Upper lobe of left lung (tissue), 6 donors: ENCODE data around the gene TPST1. TPM values are rescaled to one million over a fixed set of nuclear protein-coding genes. Genes with fewer than 3 reads are reported as not detected.
A peak's percentile ranks its signal among the peaks of the same experiment; 100 is the strongest.

Experiments used
- ATAC-seq, 2 donors: fragments of 200-7000 bp; cut with Tn5 transposase; one replicate each; pipeline ENCODE4 v1.9.1; 2022; ENCODE audit warnings: mild to moderate bottlenecking in 2 of 2, moderate library complexity in 2 of 2; ENCODE audit not compliant: low FRiP score in 2 of 2
- DNase-seq, 2 donors: peaks; one replicate each; pipeline ENCODE4 v3.0.0-alpha.2; 2019 to 2020
- H3K27ac ChIP-seq, 4 donors: fragments of 200-600 bp; sonication (generic); one replicate each; pipeline ENCODE4 v1.5.1; 2016 to 2019
- H3K27me3 ChIP-seq, 4 donors: fragments of 200-600 bp; sonication (generic); one replicate each; pipeline ENCODE4 v1.5.1; 2017 to 2019
- H3K36me3 ChIP-seq, 4 donors: fragments of 200-600 bp; sonication (generic); one replicate each; pipeline ENCODE4 v1.5.1; 2016 to 2019
- H3K4me1 ChIP-seq, 4 donors: fragments of 200-600 bp; sonication (generic); one replicate each; pipeline ENCODE4 v1.5.1; 2018 to 2019
- H3K4me3 ChIP-seq, 4 donors: fragments of 200-600 bp; sonication (generic); one replicate each; pipeline ENCODE4 v1.5.1; 2017 to 2019; ENCODE audit warnings: mild to moderate bottlenecking in 2 of 4, moderate library complexity in 1 of 4
- H3K9me3 ChIP-seq, 4 donors: fragments of 200-600 bp; sonication (generic); one replicate each; pipeline ENCODE4 v1.5.1; 2018 to 2019
- EP300 ChIP-seq, 4 donors: sonication (generic); formaldehyde crosslinking; IDR thresholded peaks; one replicate each; pipeline ENCODE4 v1.5.1; 2017; ENCODE audit warnings: antibody characterized with exemption in 4 of 4, control low read depth in 2 of 4
- POLR2A ChIP-seq, 4 donors: fragments of 450-650 bp; IDR thresholded peaks; one replicate each; pipeline ENCODE4 v1.5.1; 2016 to 2017; ENCODE audit warnings: antibody characterized with exemption in 4 of 4, mild to moderate bottlenecking in 2 of 4
- POLR2AphosphoS5 ChIP-seq, 2 donors: sonication (generic); formaldehyde crosslinking; IDR thresholded peaks; one replicate each; pipeline ENCODE4 v1.5.1; 2017; ENCODE audit warnings: antibody characterized with exemption in 2 of 2
- WGBS, 2 donors: methylation state at CpG; one replicate each; pipeline ENCODE4 v1.1.5; 2017 to 2018; 5-methylcytosine and 5-hydroxymethylcytosine counted together
- total RNA-seq, 6 donors: library from RNA; depleted of rRNA in 4 of 6; stranded (reverse); fragments of >200 nt in 4 of 6; gene quantifications; one replicate each; pipeline versions ENCODE4 v1.1.0 to v1.2.1, GENCODE V29; 2016 to 2021
- TF ChIP-seq, protein P1 (sequence below), 6 experiments: fragments of 450-650 bp in 4 of 6; fragments of 200-600 bp in 2 of 6; sonication (generic) in 2 of 6; IDR thresholded peaks; one replicate each; pipeline ENCODE4 v1.5.1; 2016 to 2019; ENCODE audit warnings: antibody characterized with exemption in 6 of 6
- donor health status: DM: no; HTN: no; CAD: no; lungs with moderate emphysema.
- donor health status: DM: no; HTN: yes; CAD: no; lungs with severe emphysema.

TPST1 gene
- total RNA-seq, 6 donors from 2014 or later, result 17.1 to 69.1 (median 19.0) TPM

DNA sequence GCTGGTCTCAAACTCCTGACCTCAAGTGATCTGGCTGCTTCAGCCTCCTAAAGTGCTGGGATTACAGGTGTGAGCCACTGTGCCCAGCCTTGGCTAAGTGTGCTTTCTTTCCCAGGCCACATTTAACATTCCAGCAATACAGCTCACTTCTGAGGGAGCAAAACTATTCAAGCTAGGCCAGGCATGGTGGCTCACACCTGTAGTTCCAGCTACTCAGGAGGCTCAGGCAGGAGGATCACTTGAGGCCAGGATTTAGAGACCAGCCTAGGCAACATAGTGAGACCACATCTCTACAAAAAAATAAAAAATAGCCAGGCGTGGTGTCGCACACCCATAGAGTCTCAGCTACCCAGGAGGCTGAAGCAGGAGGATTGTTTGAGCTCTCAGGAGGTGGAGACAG lies 23.3 kb upstream of the TPST1 start:
- no peak overlapping the region for H3K4me3 ChIP-seq
- no peak overlapping the region for H3K27ac ChIP-seq
- H3K4me1 ChIP-seq, result peaks cover 0 to 6% (median 0%) of the 10 kb centered on the region in 4 donors
- H3K9me3 ChIP-seq, result no peaks in the 10 kb centered on the region
- H3K27me3 ChIP-seq, result no peaks in the 10 kb centered on the region
- TF ChIP-seq EP300 (IDR thresholded peaks at IDR 0.05) (no peak), POLR2A (IDR thresholded peaks at IDR 0.05) (no peak), POLR2AphosphoS5 (IDR thresholded peaks at IDR 0.05) (no peak)
- TF ChIP-seq, protein P1, sequence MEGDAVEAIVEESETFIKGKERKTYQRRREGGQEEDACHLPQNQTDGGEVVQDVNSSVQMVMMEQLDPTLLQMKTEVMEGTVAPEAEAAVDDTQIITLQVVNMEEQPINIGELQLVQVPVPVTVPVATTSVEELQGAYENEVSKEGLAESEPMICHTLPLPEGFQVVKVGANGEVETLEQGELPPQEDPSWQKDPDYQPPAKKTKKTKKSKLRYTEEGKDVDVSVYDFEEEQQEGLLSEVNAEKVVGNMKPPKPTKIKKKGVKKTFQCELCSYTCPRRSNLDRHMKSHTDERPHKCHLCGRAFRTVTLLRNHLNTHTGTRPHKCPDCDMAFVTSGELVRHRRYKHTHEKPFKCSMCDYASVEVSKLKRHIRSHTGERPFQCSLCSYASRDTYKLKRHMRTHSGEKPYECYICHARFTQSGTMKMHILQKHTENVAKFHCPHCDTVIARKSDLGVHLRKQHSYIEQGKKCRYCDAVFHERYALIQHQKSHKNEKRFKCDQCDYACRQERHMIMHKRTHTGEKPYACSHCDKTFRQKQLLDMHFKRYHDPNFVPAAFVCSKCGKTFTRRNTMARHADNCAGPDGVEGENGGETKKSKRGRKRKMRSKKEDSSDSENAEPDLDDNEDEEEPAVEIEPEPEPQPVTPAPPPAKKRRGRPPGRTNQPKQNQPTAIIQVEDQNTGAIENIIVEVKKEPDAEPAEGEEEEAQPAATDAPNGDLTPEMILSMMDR (IDR thresholded peaks at IDR 0.05), result no peak
- ATAC-seq (no peak), DNase-seq (no peak)
- H3K36me3 ChIP-seq, result no peaks in the 10 kb centered on the region
- 93 to 96% methylated on average over 2 of the region's 2 CpGs for WGBS, 2 donors

DNA sequence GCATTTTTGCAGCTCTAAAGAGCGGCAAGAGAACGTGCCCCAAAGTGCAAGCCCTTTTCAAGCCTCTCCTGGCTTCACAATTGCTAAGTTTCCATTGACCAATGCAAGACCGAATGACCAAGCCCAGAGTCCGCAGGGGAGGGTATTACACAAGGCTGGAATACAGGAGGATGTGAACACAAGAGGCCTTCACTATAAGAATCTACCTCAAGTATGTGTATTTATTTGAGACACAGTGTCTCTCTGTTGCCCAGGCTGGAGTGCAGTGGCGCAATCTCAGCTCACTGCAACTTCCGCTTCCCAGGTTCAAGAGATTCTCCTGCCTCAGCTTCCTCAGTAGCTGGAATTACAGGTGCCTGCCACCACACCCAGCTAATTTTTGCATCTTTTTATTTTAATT lies 22.2 kb upstream of the TPST1 start:
- H3K9me3 ChIP-seq, result no peaks in the 10 kb centered on the region
- ATAC-seq, result peak; percentile 50 to 87
- peak in 1 of 2 donors; percentile 85 for DNase-seq
- 53 to 78% methylated on average over 6 of the region's 6 CpGs for WGBS, 2 donors
- H3K4me1 ChIP-seq, result peaks cover 0 to 6% (median 0%) of the 10 kb centered on the region in 4 donors
- no peaks in the 10 kb centered on the region for H3K27me3 ChIP-seq
- peak in 2 of 4 donors; percentile 22 to 68 for TF ChIP-seq EP300 (IDR thresholded peaks at IDR 0.05)
- no peak for TF ChIP-seq POLR2A (IDR thresholded peaks at IDR 0.05)
- TF ChIP-seq POLR2AphosphoS5 (IDR thresholded peaks at IDR 0.05), result peak; percentile 32 to 43
- TF ChIP-seq, protein P1 (IDR thresholded peaks at IDR 0.05), result no peak
- H3K36me3 ChIP-seq, result no peaks in the 10 kb centered on the region
- H3K27ac ChIP-seq, result peak overlapping the region in 3 of 4 donors; percentile 16 to 48 (median 37)
- no peak overlapping the region for H3K4me3 ChIP-seq

DNA sequence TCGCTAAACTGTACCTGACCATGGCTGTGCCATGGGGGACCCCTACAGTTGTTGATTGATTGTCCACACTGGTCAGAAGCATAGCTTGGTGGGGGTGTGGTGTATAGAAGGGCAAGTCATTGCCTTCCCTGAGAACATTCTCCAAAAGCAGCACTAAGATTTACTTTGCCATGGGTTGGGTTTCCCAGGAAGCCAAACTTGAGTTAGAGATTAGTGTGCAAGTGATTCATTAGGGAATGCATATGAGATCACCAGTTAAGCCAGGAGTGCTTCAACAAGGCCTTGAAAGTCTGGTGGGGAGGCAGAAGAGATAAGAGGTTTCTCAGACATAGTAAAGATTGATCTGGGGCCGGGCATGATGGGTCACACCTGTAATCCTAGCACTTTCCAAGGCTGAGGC lies 21.4 kb upstream of the TPST1 start:
- no peaks in the 10 kb centered on the region for H3K27me3 ChIP-seq
- H3K9me3 ChIP-seq, result no peaks in the 10 kb centered on the region
- H3K36me3 ChIP-seq, result no peaks in the 10 kb centered on the region
- H3K27ac ChIP-seq, result peak overlapping the region in 2 of 4 donors; percentile 37 to 48
- no peak overlapping the region for H3K4me3 ChIP-seq
- peaks cover 0 to 6% (median 0%) of the 10 kb centered on the region in 4 donors for H3K4me1 ChIP-seq
- DNase-seq (no peak), ATAC-seq (peak; percentile 45 to 69)
- TF ChIP-seq EP300 (IDR thresholded peaks at IDR 0.05), result peak in 1 of 4 donors; percentile 22
- TF ChIP-seq, protein P1 (IDR thresholded peaks at IDR 0.05), result no peak
- WGBS, 2 donors, result 75 to 86% methylated on average over 2 of the region's 2 CpGs

DNA sequence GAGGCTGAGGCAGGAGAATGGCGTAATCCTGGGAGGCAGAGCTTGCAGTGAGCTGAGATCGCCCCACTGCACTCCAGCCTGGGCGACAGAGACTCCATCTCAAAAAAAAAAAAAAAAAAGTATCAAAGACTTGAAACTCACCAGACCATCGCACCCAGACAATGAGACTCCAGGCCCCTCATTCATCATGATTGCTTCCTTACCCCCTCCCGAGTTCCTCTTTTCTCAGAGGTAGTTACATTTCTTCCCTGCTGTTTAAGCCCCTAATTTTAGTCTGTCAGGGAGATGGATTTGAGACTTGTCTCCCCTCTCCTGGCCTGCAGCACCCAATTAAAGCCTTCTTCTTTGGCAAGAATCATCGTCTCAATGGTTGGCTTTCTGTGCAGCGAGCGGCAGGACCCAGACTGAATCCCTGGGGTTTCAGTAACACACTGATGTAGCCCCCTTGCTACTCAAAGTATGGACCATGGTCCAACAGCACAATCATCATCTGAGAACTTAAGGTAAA lies 19.4 kb upstream of the TPST1 start:
- H3K27me3 ChIP-seq, result no peaks in the 10 kb centered on the region
- H3K9me3 ChIP-seq, result no peaks in the 10 kb centered on the region
- no peak overlapping the region for H3K27ac ChIP-seq
- TF ChIP-seq EP300 (IDR thresholded peaks at IDR 0.05), result no peak
- no peak for TF ChIP-seq POLR2AphosphoS5 (IDR thresholded peaks at IDR 0.05)
- no peak for TF ChIP-seq POLR2A (IDR thresholded peaks at IDR 0.05)
- no peaks in the 10 kb centered on the region for H3K36me3 ChIP-seq
- DNase-seq, result no peak
- WGBS, 2 donors, result 90 to 91% methylated on average over 6 to 8 of the region's 8 CpGs
- no peak for ATAC-seq
- H3K4me3 ChIP-seq, result no peak overlapping the region
- H3K4me1 ChIP-seq, result peaks cover 0 to 6% (median 0%) of the 10 kb centered on the region in 4 donors

DNA sequence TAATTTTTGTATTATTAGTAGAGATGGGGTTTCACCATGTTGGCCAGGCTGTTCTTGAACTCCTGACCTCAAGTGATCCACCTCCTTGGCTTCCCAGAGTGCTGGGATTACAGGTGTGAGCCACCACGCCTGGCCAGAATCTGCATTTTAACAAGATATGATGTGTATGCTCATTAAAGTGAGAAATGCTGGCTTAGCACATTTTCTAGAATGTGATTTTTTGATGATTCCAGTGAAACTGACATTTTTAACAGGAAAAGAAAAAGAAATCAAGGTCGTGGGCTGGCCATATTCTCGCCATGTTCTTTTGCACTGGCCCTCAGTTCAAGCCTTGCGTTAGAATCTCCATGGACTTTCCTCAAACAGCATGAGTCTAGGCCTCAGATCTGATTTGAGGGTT lies 18.1 kb upstream of the TPST1 start:
- Histone ChIP-seq H3K27me3 (no peaks in the 10 kb centered on the region), H3K9me3 (no peaks in the 10 kb centered on the region), H3K4me1 (peaks cover 0 to 6% (median 0%) of the 10 kb centered on the region in 4 donors), H3K27ac (no peak overlapping the region), H3K36me3 (no peaks in the 10 kb centered on the region), H3K4me3 (no peak overlapping the region)
- no peak for DNase-seq
- no peak for ATAC-seq
- TF ChIP-seq POLR2AphosphoS5 (IDR thresholded peaks at IDR 0.05), result no peak
- no peak for TF ChIP-seq EP300 (IDR thresholded peaks at IDR 0.05)
- TF ChIP-seq, protein P1 (IDR thresholded peaks at IDR 0.05), result no peak
- TF ChIP-seq POLR2A (IDR thresholded peaks at IDR 0.05), result no peak
- 86 to 88% methylated on average over 4 of the region's 4 CpGs for WGBS, 2 donors
